Parathyroid adenoma (tissue), 2 donors: Measurements from ENCODE around the gene EVI5L.

Experiments
- H2AFZ ChIP-seq: fragments of 300-600 bp; sonication (generic); one replicate; pipeline ENCODE4 v1.7.0; 2017; ENCODE audit warnings: antibody characterized with exemption, mild to moderate bottlenecking
- H3K27ac ChIP-seq: fragments of 300-600 bp; sonication (generic); one replicate; pipeline ENCODE4 v1.7.0; 2017
- H3K27me3 ChIP-seq: fragments of 300-600 bp; sonication (generic); one replicate; pipeline ENCODE4 v1.7.0; 2017; ENCODE audit warnings: low read length; ENCODE audit not compliant: control insufficient read depth, insufficient read depth
- H3K36me3 ChIP-seq: fragments of 300-600 bp; sonication (generic); one replicate; pipeline ENCODE4 v1.7.0; 2017; ENCODE audit warnings: low read length; ENCODE audit not compliant: control insufficient read depth, insufficient read depth
- H3K4me1 ChIP-seq: fragments of 300-600 bp; sonication (generic); one replicate; pipeline ENCODE4 v1.7.0; 2017; ENCODE audit warnings: control low read depth
- H3K4me2 ChIP-seq: fragments of 300-600 bp; sonication (generic); one replicate; pipeline ENCODE4 v1.7.0; 2017; ENCODE audit warnings: low read length
- H3K4me3 ChIP-seq: fragments of 300-600 bp; sonication (generic); one replicate; pipeline ENCODE4 v1.7.0; 2017; ENCODE audit warnings: low read depth, low read length
- H3K79me2 ChIP-seq: fragments of 300-600 bp; sonication (generic); one replicate; pipeline ENCODE4 v1.7.0; 2017; ENCODE audit warnings: control low read depth
- H3K9ac ChIP-seq: fragments of 300-600 bp; sonication (generic); one replicate; pipeline ENCODE4 v1.7.0; 2017; ENCODE audit warnings: mild to moderate bottlenecking
- H3K9me3 ChIP-seq: fragments of 300-600 bp; sonication (generic); one replicate; pipeline ENCODE4 v1.7.0; 2017; ENCODE audit warnings: low read length; ENCODE audit not compliant: control insufficient read depth
- TF ChIP-seq, protein P1 (sequence below): fragments of 300-600 bp; sonication (generic); IDR thresholded peaks from one replicate; pipeline ENCODE4 v1.7.0; 2017; ENCODE audit warnings: antibody characterized with exemption, mild to moderate bottlenecking
- donor health status: primary hyperparathyroidism.

Gene EVI5L

GRCh38 chr19:7829561-7830271, at the start of gene EVI5L:
EVI5L (plus strand) TSS chr19:7830218; CDS start chr19:7846543, 16,325 bp downstream.
- Histone ChIP-seq H3K4me1 (peaks cover 12% of the 10 kb centered on the region), H3K9ac (peak within 1 kb of the TSS; percentile 40), H3K4me2 (peak within 1 kb of the TSS; percentile 71), H3K36me3 (no peaks in the 10 kb centered on the region), H3K79me2 (peaks cover 31% of the 10 kb centered on the region), H3K27me3 (no peaks in the 10 kb centered on the region), H2AFZ (peak within 1 kb of the TSS; percentile 95), H3K4me3 (peak within 1 kb of the TSS; percentile 53), H3K9me3 (no peaks in the 10 kb centered on the region), H3K27ac (peak within 1 kb of the TSS; percentile 12)
- TF ChIP-seq, protein P1, sequence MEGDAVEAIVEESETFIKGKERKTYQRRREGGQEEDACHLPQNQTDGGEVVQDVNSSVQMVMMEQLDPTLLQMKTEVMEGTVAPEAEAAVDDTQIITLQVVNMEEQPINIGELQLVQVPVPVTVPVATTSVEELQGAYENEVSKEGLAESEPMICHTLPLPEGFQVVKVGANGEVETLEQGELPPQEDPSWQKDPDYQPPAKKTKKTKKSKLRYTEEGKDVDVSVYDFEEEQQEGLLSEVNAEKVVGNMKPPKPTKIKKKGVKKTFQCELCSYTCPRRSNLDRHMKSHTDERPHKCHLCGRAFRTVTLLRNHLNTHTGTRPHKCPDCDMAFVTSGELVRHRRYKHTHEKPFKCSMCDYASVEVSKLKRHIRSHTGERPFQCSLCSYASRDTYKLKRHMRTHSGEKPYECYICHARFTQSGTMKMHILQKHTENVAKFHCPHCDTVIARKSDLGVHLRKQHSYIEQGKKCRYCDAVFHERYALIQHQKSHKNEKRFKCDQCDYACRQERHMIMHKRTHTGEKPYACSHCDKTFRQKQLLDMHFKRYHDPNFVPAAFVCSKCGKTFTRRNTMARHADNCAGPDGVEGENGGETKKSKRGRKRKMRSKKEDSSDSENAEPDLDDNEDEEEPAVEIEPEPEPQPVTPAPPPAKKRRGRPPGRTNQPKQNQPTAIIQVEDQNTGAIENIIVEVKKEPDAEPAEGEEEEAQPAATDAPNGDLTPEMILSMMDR: no peak

GRCh38 chr19:7781157-7781556, 48.9 kb upstream of the EVI5L start:
- H3K4me3 ChIP-seq: no peak overlapping the region
- no peaks in the 10 kb centered on the region for H3K27me3 ChIP-seq
- no peak overlapping the region for H3K27ac ChIP-seq
- TF ChIP-seq, protein P1: no peak
- H3K36me3 ChIP-seq: no peaks in the 10 kb centered on the region
- H3K4me1 ChIP-seq: no peaks in the 10 kb centered on the region
- no peaks in the 10 kb centered on the region for H3K79me2 ChIP-seq
- H3K4me2 ChIP-seq: no peak overlapping the region
- no peak overlapping the region for H2AFZ ChIP-seq
- no peaks in the 10 kb centered on the region for H3K9me3 ChIP-seq
- H3K9ac ChIP-seq: no peak overlapping the region

DNA sequence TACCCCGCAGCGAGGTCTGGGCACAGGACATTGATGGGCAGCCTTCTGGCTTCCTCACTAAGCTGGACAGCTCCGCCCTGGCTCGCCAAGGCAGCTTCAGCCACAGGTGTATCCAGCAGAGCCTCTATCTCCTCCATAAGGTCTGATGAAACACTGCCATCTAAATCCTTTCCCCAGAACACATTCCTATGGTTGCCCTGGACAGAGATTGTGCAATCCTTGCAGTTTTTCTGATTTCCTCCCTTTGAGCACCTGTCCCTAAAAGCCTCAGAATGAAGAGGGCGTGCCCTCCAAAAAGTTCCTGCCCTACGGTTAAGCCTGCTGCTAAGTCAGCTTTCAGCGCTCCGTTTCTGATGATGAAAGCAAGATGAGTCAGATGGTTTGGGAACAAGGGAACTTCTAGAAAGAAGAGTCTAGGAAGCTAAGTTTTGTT, 46.0 kb upstream of the EVI5L start:
- H3K4me1 ChIP-seq: no peaks in the 10 kb centered on the region
- no peak overlapping the region for H3K9ac ChIP-seq
- H3K36me3 ChIP-seq: no peaks in the 10 kb centered on the region
- peak overlapping the region; percentile 16 for H3K4me2 ChIP-seq
- H3K9me3 ChIP-seq: no peaks in the 10 kb centered on the region
- H3K27ac ChIP-seq: no peak overlapping the region
- no peak overlapping the region for H3K4me3 ChIP-seq
- TF ChIP-seq, protein P1: no peak
- no peaks in the 10 kb centered on the region for H3K79me2 ChIP-seq
- no peaks in the 10 kb centered on the region for H3K27me3 ChIP-seq
- no peak overlapping the region for H2AFZ ChIP-seq

DNA sequence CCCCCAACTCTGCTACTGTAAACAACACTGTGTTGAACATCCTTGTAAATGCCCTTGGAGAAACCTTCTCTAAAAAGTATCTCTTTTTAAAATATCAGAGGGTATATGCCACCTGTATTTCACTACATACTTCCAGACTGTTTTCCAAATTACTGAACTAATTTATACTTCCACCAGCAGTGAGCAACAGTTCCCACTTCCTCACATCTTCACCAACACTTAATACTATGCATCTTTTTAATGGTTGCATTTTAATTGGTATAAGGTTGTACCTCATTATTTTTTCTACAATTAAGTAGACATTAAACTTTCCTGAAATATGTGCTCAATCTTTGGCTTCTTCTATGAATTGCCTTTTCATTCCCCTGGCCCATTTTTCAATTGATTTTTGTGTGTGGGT, 45.2 kb upstream of the EVI5L start:
- Histone ChIP-seq H3K9ac (no peak overlapping the region), H3K4me2 (no peak overlapping the region), H3K79me2 (no peaks in the 10 kb centered on the region), H3K4me3 (no peak overlapping the region), H3K36me3 (no peaks in the 10 kb centered on the region), H3K27me3 (no peaks in the 10 kb centered on the region), H3K9me3 (no peaks in the 10 kb centered on the region), H3K27ac (no peak overlapping the region), H2AFZ (no peak overlapping the region), H3K4me1 (no peaks in the 10 kb centered on the region)
- TF ChIP-seq, protein P1: no peak

- Histone ChIP-seq H3K9ac (no peak overlapping the region), H3K36me3 (no peaks in the 10 kb centered on the region), H2AFZ (no peak overlapping the region), H3K9me3 (no peaks in the 10 kb centered on the region), H3K4me1 (no peaks in the 10 kb centered on the region), H3K79me2 (no peaks in the 10 kb centered on the region), H3K4me2 (peak overlapping the region; percentile 46), H3K4me3 (peak overlapping the region; percentile 43), H3K27me3 (no peaks in the 10 kb centered on the region), H3K27ac (no peak overlapping the region)
- TF ChIP-seq, protein P1: no peak
Measured at GRCh38 chr19:7787141-7787540, 42.9 kb upstream of the EVI5L start.
